Breast epithelium (tissue), 3 donors: ENCODE data around the gene KRT85.

Experiments used
- POLR2A ChIP-seq: fragments of 450-650 bp; IDR thresholded peaks from one replicate; pipeline ENCODE4 v1.6.1; 2016; ENCODE audit warnings: antibody characterized with exemption, mild to moderate bottlenecking, moderate library complexity
- POLR2AphosphoS5 ChIP-seq, 3 donors: sonication (generic); formaldehyde crosslinking; IDR thresholded peaks; one replicate each; pipeline ENCODE4 v1.6.1; 2017; ENCODE audit warnings: antibody characterized with exemption in 3 of 3
- TF ChIP-seq, protein P1 (sequence below), 3 donors: fragments of 450-650 bp; IDR thresholded peaks; one replicate each; pipeline ENCODE4 v1.5.1; 2016 to 2017; ENCODE audit warnings: antibody characterized with exemption in 3 of 3, mild to moderate bottlenecking in 3 of 3, moderate library complexity in 3 of 3

DNA sequence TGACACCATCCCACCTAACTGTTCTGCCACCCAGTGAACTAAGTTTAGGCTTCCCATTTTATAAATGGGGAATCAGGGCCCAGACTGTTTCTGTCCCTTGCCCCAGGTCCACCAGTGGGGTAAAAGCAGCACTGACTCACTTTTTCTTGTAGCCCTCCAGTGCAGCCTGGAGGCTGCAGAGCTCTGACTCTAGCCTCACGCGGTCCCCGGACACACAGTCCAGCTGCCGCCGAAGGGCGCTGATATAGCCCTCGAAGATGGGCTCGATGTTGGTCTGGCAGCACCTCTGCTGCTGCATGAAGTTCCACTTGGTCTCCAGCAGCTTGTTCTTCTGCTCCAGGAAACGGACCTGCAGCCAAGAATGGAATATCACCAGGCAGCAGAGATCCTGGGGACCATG, 36.3 kb upstream of the KRT85 start:
- TF ChIP-seq, protein P1, sequence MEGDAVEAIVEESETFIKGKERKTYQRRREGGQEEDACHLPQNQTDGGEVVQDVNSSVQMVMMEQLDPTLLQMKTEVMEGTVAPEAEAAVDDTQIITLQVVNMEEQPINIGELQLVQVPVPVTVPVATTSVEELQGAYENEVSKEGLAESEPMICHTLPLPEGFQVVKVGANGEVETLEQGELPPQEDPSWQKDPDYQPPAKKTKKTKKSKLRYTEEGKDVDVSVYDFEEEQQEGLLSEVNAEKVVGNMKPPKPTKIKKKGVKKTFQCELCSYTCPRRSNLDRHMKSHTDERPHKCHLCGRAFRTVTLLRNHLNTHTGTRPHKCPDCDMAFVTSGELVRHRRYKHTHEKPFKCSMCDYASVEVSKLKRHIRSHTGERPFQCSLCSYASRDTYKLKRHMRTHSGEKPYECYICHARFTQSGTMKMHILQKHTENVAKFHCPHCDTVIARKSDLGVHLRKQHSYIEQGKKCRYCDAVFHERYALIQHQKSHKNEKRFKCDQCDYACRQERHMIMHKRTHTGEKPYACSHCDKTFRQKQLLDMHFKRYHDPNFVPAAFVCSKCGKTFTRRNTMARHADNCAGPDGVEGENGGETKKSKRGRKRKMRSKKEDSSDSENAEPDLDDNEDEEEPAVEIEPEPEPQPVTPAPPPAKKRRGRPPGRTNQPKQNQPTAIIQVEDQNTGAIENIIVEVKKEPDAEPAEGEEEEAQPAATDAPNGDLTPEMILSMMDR (IDR thresholded peaks at IDR 0.05), result no peak
- TF ChIP-seq POLR2A (no peak), POLR2AphosphoS5 (IDR thresholded peaks at IDR 0.05) (no peak)
